H1 (cell line): Measurements from ENCODE around the gene ERCC3. TPM values are rescaled to one million over a fixed set of nuclear protein-coding genes. Genes with fewer than 3 reads are reported as not detected.

Experiments
- CREB1 ChIP-seq: IDR thresholded peaks from 2 replicates; pipeline ENCODE4 v1.6.1; 2012; ENCODE audit warnings: inconsistent platforms
- GABPA ChIP-seq: IDR thresholded peaks from 2 replicates; pipeline ENCODE4 v1.6.1; 2011; ENCODE audit warnings: mild to moderate bottlenecking, low read length, moderate library complexity, borderline replicate concordance; ENCODE audit not compliant: insufficient read depth
- MAX ChIP-seq: IDR thresholded peaks from 2 replicates; pipeline ENCODE4 v1.6.1; 2012; ENCODE audit warnings: inconsistent platforms
- TAF7 ChIP-seq: optimal IDR thresholded peaks from 2 replicates; pipeline ENCODE3; 2011; ENCODE audit warnings: low read depth, mild to moderate bottlenecking, inconsistent platforms, low read length, moderate library complexity, borderline replicate concordance
- ZNF274 ChIP-seq: IDR thresholded peaks from 2 replicates; pipeline ENCODE4 v1.7.0; 2012; ENCODE audit warnings: low read length, borderline replicate concordance; ENCODE audit errors: extremely low read depth
- polyA plus RNA-seq, 7 experiments: library from polyadenylated mRNA; depleted of rRNA in 3 of 7; stranded (reverse) in 5 of 7; unstranded in 2 of 7; fragments of >200 nt in 5 of 7; fragments of 200-250 nt in 2 of 7; gene quantifications; 1 replicate in 5 of 7; 2 replicates in 1 of 7; 4 replicates in 1 of 7; pipeline versions ENCODE4 v1.2.1 to v1.2.3, GENCODE V29; 2011 to 2013; ENCODE audit warnings: missing spikeins in 2 of 7, mixed read lengths in 2 of 7
- total RNA-seq: library from RNA; stranded (reverse); fragmentation: NEBNext Ultra II Directional; extraction: Animal tissue kit (Norgen Biotek cat#: 25700); gene quantifications from 2 replicates; pipeline ENCODE4 v1.2.1, GENCODE V29; 2021
- TF ChIP-seq, protein P1 (sequence below), 3 experiments: IDR thresholded peaks; 1 replicate in 2 of 3; 2 replicates in 1 of 3; pipeline versions ENCODE4 v1.5.1 to v1.6.1; 2011; ENCODE audit warnings: low read length in 3 of 3, mild to moderate bottlenecking in 3 of 3, inconsistent platforms in 2 of 3, low read depth in 1 of 3, moderate library complexity in 1 of 3; ENCODE audit not compliant: insufficient read depth in 1 of 3; ENCODE audit errors: control extremely low read depth in 1 of 3

The ERCC3 gene
- total and polyA plus RNA-seq, 2 of the 8 experiments (the other 6 are each of a cell fraction or from before 2014, with no cell fraction given), result 41.8 to 48.9 TPM

DNA sequence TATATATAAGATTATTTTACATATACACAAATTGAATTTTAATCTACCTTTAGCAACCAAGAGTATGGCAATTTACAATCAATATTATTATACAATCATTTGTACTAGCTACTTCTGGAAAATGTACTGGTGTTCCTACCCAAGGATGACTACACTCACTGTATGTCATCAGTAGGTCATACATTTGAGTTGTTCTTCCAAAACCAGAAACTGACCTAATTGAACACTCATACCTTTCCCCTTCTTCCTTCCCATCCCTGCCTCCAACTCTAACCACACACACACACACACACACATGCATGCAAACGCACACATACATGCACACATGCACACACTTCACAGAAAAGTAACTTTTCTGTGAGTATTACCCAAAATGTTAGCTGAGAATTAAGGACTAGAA is 8.2 kb upstream of the ERCC3 start (continued):
- no peak for TF ChIP-seq ZNF274
- TF ChIP-seq MAX, result no peak
- TF ChIP-seq GABPA, result no peak
- no peak for TF ChIP-seq TAF7
- no peak for TF ChIP-seq CREB1
- TF ChIP-seq, protein P1, sequence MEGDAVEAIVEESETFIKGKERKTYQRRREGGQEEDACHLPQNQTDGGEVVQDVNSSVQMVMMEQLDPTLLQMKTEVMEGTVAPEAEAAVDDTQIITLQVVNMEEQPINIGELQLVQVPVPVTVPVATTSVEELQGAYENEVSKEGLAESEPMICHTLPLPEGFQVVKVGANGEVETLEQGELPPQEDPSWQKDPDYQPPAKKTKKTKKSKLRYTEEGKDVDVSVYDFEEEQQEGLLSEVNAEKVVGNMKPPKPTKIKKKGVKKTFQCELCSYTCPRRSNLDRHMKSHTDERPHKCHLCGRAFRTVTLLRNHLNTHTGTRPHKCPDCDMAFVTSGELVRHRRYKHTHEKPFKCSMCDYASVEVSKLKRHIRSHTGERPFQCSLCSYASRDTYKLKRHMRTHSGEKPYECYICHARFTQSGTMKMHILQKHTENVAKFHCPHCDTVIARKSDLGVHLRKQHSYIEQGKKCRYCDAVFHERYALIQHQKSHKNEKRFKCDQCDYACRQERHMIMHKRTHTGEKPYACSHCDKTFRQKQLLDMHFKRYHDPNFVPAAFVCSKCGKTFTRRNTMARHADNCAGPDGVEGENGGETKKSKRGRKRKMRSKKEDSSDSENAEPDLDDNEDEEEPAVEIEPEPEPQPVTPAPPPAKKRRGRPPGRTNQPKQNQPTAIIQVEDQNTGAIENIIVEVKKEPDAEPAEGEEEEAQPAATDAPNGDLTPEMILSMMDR (IDR thresholded peaks at IDR 0.05; ENCODE audit: control extremely low read depth in 1 of 3, insufficient read depth in 1 of 3, low read depth in 1 of 3, low read length in 3 of 3), result no peak
